GM12892 (cell line): Measurements from ENCODE around the gene CASS4. TPM values are rescaled to one million over a fixed set of nuclear protein-coding genes. Genes with fewer than 3 reads are reported as not detected.

Experiments used
- DNase-seq: peaks from one replicate; pipeline ENCODE4 v3.0.0; 2011; ENCODE audit not compliant: insufficient read length
- FAIRE-seq: peaks from 2 replicates; lab custom pipeline; 2011; peaks lifted over from hg19 to GRCh38; lab: Jason Lieb, UNC
- POLR2A ChIP-seq: IDR thresholded peaks from 2 replicates; pipeline ENCODE4 v1.6.1; 2011; ENCODE audit warnings: low read depth, low read length, control low read depth
- POLR2AphosphoS5 ChIP-seq: IDR thresholded peaks from 2 replicates; pipeline ENCODE4 v1.6.1; 2011; ENCODE audit warnings: low read depth, low read length, control low read depth
- TAF1 ChIP-seq: IDR thresholded peaks from 2 replicates; pipeline ENCODE4 v1.6.1; 2011; ENCODE audit warnings: low read depth, mild to moderate bottlenecking, control low read depth, low read length, borderline replicate concordance
- polyA plus RNA-seq: library from polyadenylated mRNA; unstranded; fragments of >200 nt; gene quantifications from one replicate; pipeline ENCODE4 v1.2.1, GENCODE V29; 2012; ENCODE audit warnings: missing spikeins, inconsistent platforms; ENCODE audit not compliant: missing spikeins

CASS4 gene
- 0.15 TPM for polyA plus RNA-seq

GRCh38 chr20:56411759-56412472, at the start of gene CASS4:
Gene CASS4 (plus strand): TSS chr20:56412260. CDS start chr20:56412459, 199 bp downstream.
- no peak for TF ChIP-seq TAF1
- TF ChIP-seq POLR2AphosphoS5, result no peak
- no peak for TF ChIP-seq POLR2A
- DNase-seq (no peak), FAIRE-seq (no peak)

GRCh38 chr20:56362833-56363413, 49.1 kb upstream of the CASS4 start:
- DNase-seq, result no peak
- no peak for TF ChIP-seq TAF1
- TF ChIP-seq POLR2AphosphoS5, result no peak
- no peak for TF ChIP-seq POLR2A
- FAIRE-seq, result no peak

- no peak for DNase-seq
- FAIRE-seq, result no peak
- TF ChIP-seq POLR2A (no peak), POLR2AphosphoS5 (no peak), TAF1 (no peak)
Observed at GRCh38 chr20:56363491-56363890, 48.6 kb upstream of the CASS4 start.

GRCh38 chr20:56368351-56369134, 43.5 kb upstream of the CASS4 start:
- DNase-seq (no peak), FAIRE-seq (no peak)
- TF ChIP-seq POLR2AphosphoS5, result no peak
- TF ChIP-seq TAF1, result no peak
- TF ChIP-seq POLR2A, result no peak

- DNase-seq (no peak), FAIRE-seq (no peak)
- TF ChIP-seq POLR2A (no peak), TAF1 (no peak), POLR2AphosphoS5 (no peak)
Observed at GRCh38 chr20:56369179-56369578, 42.9 kb upstream of the CASS4 start.

GRCh38 chr20:56371977-56372376, 40.1 kb upstream of the CASS4 start:
- FAIRE-seq (no peak), DNase-seq (no peak)
- TF ChIP-seq POLR2A (no peak), TAF1 (no peak), POLR2AphosphoS5 (no peak)

GRCh38 chr20:56372850-56373249, 39.2 kb upstream of the CASS4 start:
- FAIRE-seq (no peak), DNase-seq (no peak)
- TF ChIP-seq POLR2A (no peak), POLR2AphosphoS5 (no peak), TAF1 (no peak)

- no peak for TF ChIP-seq TAF1
- TF ChIP-seq POLR2AphosphoS5, result no peak
- TF ChIP-seq POLR2A, result no peak
- DNase-seq (no peak), FAIRE-seq (no peak)
Observed at GRCh38 chr20:56373942-56374341, 38.1 kb upstream of the CASS4 start.

GRCh38 chr20:56376331-56376730, 35.7 kb upstream of the CASS4 start:
- no peak for DNase-seq
- TF ChIP-seq POLR2AphosphoS5, result no peak
- no peak for TF ChIP-seq POLR2A
- TF ChIP-seq TAF1, result no peak
- FAIRE-seq, result no peak

GRCh38 chr20:56378386-56378785, 33.7 kb upstream of the CASS4 start:
- FAIRE-seq (no peak), DNase-seq (no peak)
- TF ChIP-seq TAF1, result no peak

GRCh38 chr20:56380375-56380774, 31.7 kb upstream of the CASS4 start:
- TF ChIP-seq POLR2AphosphoS5 (no peak), POLR2A (no peak), TAF1 (no peak)
- no peak for FAIRE-seq
- DNase-seq, result no peak
